ENCODE data around the gene MAP3K20. TPM values are rescaled to one million over a fixed set of nuclear protein-coding genes. Genes with fewer than 3 reads are reported as not detected.

MAP3K20 gene
- total RNA-seq, 1 donor from 2014 or later: 466 TPM

GRCh38 chr2:173216668-173217067 is 141.0 kb downstream of the MAP3K20 start:
- intact Hi-C loops (cut with micrococcal nuclease): loop anchor here (10.0 kb wide), 1 partner anchor 412 kb away; no protein-coding TSS in a partner anchor
- no peak for DNase-seq
- TF ChIP-seq CTCF (IDR thresholded peaks at IDR 0.05; ENCODE audit: borderline replicate concordance): no peak
- no peaks in the 10 kb centered on the region for H3K27me3 ChIP-seq (ENCODE audit: low read depth)
- H3K36me3 ChIP-seq: peaks cover 7% of the 10 kb centered on the region
- no peak overlapping the region for H3K4me3 ChIP-seq
- H3K27ac ChIP-seq (replicated peaks): no peak overlapping the region
- H3K4me1 ChIP-seq: peaks cover 47% of the 10 kb centered on the region
- no peaks in the 10 kb centered on the region for H3K9me3 ChIP-seq (replicated peaks)

- Histone ChIP-seq H3K27me3 (ENCODE audit: low read depth) (no peaks in the 10 kb centered on the region), H3K4me3 (no peak overlapping the region), H3K27ac (replicated peaks) (peak overlapping the region; percentile 59), H3K36me3 (peaks cover 7% of the 10 kb centered on the region), H3K4me1 (peaks cover 47% of the 10 kb centered on the region), H3K9me3 (replicated peaks) (no peaks in the 10 kb centered on the region)
- DNase-seq: no peak
- intact Hi-C loops (cut with micrococcal nuclease): loop anchor here (10.0 kb wide), 1 partner anchor 412 kb away; no protein-coding TSS in a partner anchor
- no peak for TF ChIP-seq CTCF (IDR thresholded peaks at IDR 0.05; ENCODE audit: borderline replicate concordance)
These were observed 141.6 kb downstream of the MAP3K20 start for GRCh38 chr2:173217116-173217840.

- Histone ChIP-seq H3K4me1 (peaks cover 44% of the 10 kb centered on the region), H3K4me3 (no peak overlapping the region), H3K9me3 (replicated peaks) (no peaks in the 10 kb centered on the region), H3K27ac (replicated peaks) (peak overlapping the region; percentile 59), H3K27me3 (ENCODE audit: low read depth) (no peaks in the 10 kb centered on the region), H3K36me3 (peaks cover 7% of the 10 kb centered on the region)
- intact Hi-C loops (cut with micrococcal nuclease): loop anchor here (10.0 kb wide), 1 partner anchor 414 kb away; no protein-coding TSS in a partner anchor
- DNase-seq: no peak
- no peak for TF ChIP-seq CTCF (IDR thresholded peaks at IDR 0.05; ENCODE audit: borderline replicate concordance)
These were observed 142.8 kb downstream of the MAP3K20 start for GRCh38 chr2:173218326-173219056.

- peak; percentile 20 for DNase-seq
- H3K4me3 ChIP-seq: no peak overlapping the region
- intact Hi-C loops (cut with micrococcal nuclease): no loop called here
- no peaks in the 10 kb centered on the region for H3K9me3 ChIP-seq (replicated peaks)
- H3K36me3 ChIP-seq: peaks cover 7% of the 10 kb centered on the region
- H3K27me3 ChIP-seq (ENCODE audit: low read depth): no peaks in the 10 kb centered on the region
- H3K4me1 ChIP-seq: peaks cover 37% of the 10 kb centered on the region
- TF ChIP-seq CTCF (IDR thresholded peaks at IDR 0.05; ENCODE audit: borderline replicate concordance): no peak
- H3K27ac ChIP-seq (replicated peaks): no peak overlapping the region
These were observed 145.6 kb downstream of the MAP3K20 start for GRCh38 chr2:173221132-173221695.

GRCh38 chr2:173221937-173222594 is 146.4 kb downstream of the MAP3K20 start:
- Histone ChIP-seq H3K27ac (replicated peaks) (no peak overlapping the region), H3K4me1 (peaks cover 37% of the 10 kb centered on the region), H3K9me3 (replicated peaks) (no peaks in the 10 kb centered on the region), H3K4me3 (no peak overlapping the region), H3K27me3 (ENCODE audit: low read depth) (no peaks in the 10 kb centered on the region), H3K36me3 (peaks cover 7% of the 10 kb centered on the region)
- DNase-seq: no peak
- no peak for TF ChIP-seq CTCF (IDR thresholded peaks at IDR 0.05; ENCODE audit: borderline replicate concordance)
- intact Hi-C loops (cut with micrococcal nuclease): no loop called here
